HEK293 (cell line): ENCODE data around the gene LYRM1.
A peak's percentile ranks its signal among the peaks of the same experiment; 100 is the strongest.

Source experiments
- CTCF ChIA-PET: fragments of 350-600 bp; formaldehyde crosslinking; extraction: SDS; loops from one replicate; lab custom pipeline; 2021; ENCODE audit warnings: antibody characterized with exemption; lab: Yijun Ruan, JAX
- POLR2A ChIA-PET: fragments of 300-600 bp; formaldehyde crosslinking; extraction: SDS; loops from one replicate; lab custom pipeline; 2020; ENCODE audit warnings: antibody characterized with exemption, inconsistent platforms; lab: Yijun Ruan, JAX
- H3K27ac ChIP-seq: fragments of 200-500 bp; sonication (Bioruptor generic); 2 replicates; pipeline ENCODE4 v1.5.1; 2014; ENCODE audit warnings: low read depth, low read length, control low read depth, inconsistent platforms; ENCODE audit errors: extremely low read depth
- H3K36me3 ChIP-seq, 2 experiments: fragments of 200-500 bp in 1 of 2; sonication (Bioruptor generic) in 1 of 2; 1 replicate in 1 of 2; 2 replicates in 1 of 2; pipeline ENCODE4 v1.5.1; 2014 to 2017; ENCODE audit warnings: inconsistent platforms in 2 of 2, low read length in 2 of 2; ENCODE audit not compliant: control insufficient read depth in 2 of 2, insufficient read depth in 1 of 2
- H3K4me1 ChIP-seq: fragments of 200-500 bp; sonication (Bioruptor generic); 2 replicates; pipeline ENCODE4 v1.5.1; 2014; ENCODE audit warnings: mild to moderate bottlenecking, low read length, inconsistent platforms; ENCODE audit not compliant: control insufficient read depth, insufficient read depth
- H3K4me3 ChIP-seq: 2 replicates; pipeline ENCODE4 v1.5.1; 2011; ENCODE audit warnings: low read depth, mild to moderate bottlenecking, control low read depth, low read length, moderate library complexity
- H3K9me3 ChIP-seq: fragments of 200-500 bp; sonication (Bioruptor generic); 2 replicates; pipeline ENCODE4 v1.5.1; 2014; ENCODE audit warnings: low read depth, low read length, inconsistent platforms; ENCODE audit not compliant: control insufficient read depth, insufficient read depth
- OSR2 ChIP-seq: fragments of 450-650 bp; formaldehyde crosslinking; IDR thresholded peaks from 2 replicates; pipeline ENCODE4 v1.5.1; 2016; ENCODE audit warnings: missing biosample characterization, missing genetic modification characterization
- PRDM10 ChIP-seq: fragments of 450-650 bp; formaldehyde crosslinking; IDR thresholded peaks from 2 replicates; pipeline ENCODE4 v1.5.1; 2016; ENCODE audit warnings: missing biosample characterization, missing genetic modification characterization
- RBAK ChIP-seq: fragments of 450-650 bp; formaldehyde crosslinking; IDR thresholded peaks from 2 replicates; pipeline ENCODE4 v1.5.1; 2016; ENCODE audit warnings: missing biosample characterization, missing genetic modification characterization
- SCRT2 ChIP-seq: fragments of 450-650 bp; formaldehyde crosslinking; IDR thresholded peaks from 2 replicates; pipeline ENCODE4 v1.5.1; 2016; ENCODE audit warnings: missing biosample characterization, missing genetic modification characterization
- WT1 ChIP-seq: fragments of 450-650 bp; formaldehyde crosslinking; IDR thresholded peaks from 2 replicates; pipeline ENCODE4 v1.5.1; 2016; ENCODE audit warnings: missing biosample characterization, missing genetic modification characterization
- ZBTB7A ChIP-seq: fragments of 450-650 bp; formaldehyde crosslinking; IDR thresholded peaks from 2 replicates; pipeline ENCODE4 v1.5.1; 2016; ENCODE audit warnings: low read depth, missing biosample characterization, missing genetic modification characterization
- ZFP37 ChIP-seq: fragments of 450-650 bp; formaldehyde crosslinking; IDR thresholded peaks from 2 replicates; pipeline ENCODE4 v1.5.1; 2016; ENCODE audit warnings: missing biosample characterization, missing genetic modification characterization
- ZNF2 ChIP-seq: fragments of 450-650 bp; formaldehyde crosslinking; IDR thresholded peaks from 2 replicates; pipeline ENCODE4 v1.5.1; 2016; ENCODE audit warnings: missing biosample characterization, missing genetic modification characterization
- ZNF654 ChIP-seq: fragments of 450-650 bp; formaldehyde crosslinking; IDR thresholded peaks from 2 replicates; pipeline ENCODE4 v1.5.1; 2016; ENCODE audit warnings: low read depth, missing biosample characterization, missing genetic modification characterization
- TF ChIP-seq, protein P1 (sequence below): fragments of 450-650 bp; formaldehyde crosslinking; IDR thresholded peaks from 2 replicates; pipeline ENCODE4 v1.5.1; 2017; ENCODE audit warnings: missing biosample characterization, missing genetic modification characterization

Gene LYRM1

DNA sequence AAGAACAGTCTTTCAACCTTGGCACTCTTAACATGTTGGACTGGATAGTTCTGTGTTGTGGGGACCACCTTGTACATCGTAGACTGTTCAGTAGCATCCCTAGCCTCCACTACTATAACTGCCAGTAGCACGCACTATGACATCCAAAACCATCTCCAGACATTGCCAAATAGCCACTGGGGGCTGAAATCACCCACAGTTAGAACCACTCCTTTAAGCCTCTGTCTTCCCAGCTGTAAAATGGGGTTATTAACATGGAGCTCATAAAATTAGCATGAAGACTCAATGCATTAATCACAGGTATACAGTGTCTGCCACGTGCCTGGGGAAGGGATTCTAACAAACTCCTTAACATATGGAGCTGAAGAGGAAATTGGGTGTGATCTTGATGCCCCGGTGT, 49.7 kb downstream of the LYRM1 start:
- no peak overlapping the region for H3K27ac ChIP-seq
- CTCF ChIA-PET = interaction anchor here (0.8 kb wide), 1 partner anchor 101 kb away, joined by 3 read pairs; no protein-coding TSS in a partner anchor
- no peaks in the 10 kb centered on the region for H3K36me3 ChIP-seq
- TF ChIP-seq ZNF2 (tag by site-specific recombination) = no peak
- POLR2A ChIA-PET = no interaction called here
- H3K4me1 ChIP-seq = no peaks in the 10 kb centered on the region
- H3K9me3 ChIP-seq = no peaks in the 10 kb centered on the region
- H3K4me3 ChIP-seq = no peak overlapping the region

DNA sequence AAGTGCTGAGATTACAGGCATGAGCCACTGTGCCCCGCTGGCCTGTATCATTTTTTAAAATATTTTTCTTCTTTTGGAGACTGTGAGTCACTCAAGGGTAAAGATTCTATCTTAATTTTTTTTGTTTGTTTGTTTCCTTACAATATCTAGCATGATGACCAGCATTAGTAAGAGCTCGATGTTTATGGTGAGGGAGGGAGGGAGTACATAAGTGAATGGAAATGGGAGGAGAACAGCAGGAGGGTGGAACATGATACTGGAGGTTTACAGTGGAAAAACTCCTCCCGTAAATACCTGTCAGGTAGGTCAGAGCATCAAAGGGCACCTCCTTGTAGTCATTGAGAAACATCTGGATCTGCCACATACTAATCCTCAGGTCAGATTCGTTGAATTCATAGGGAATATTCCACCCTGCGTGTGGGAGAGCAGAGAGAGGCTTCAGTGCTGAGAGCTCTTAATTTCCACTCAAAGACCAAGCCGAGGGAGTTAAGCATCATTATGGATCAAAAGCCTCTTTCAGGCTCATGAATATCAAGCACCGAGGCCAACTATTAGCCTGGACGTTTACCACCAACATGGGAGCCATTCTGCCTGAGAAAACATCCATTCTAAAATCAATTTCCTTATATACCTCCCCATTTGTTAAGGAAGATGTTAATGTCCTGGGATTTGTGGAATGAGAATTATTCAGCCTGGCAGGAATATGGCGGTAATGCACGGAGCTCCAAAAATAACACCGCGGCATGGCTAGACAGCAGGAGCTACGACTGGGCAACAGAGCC, 51.8 kb downstream of the LYRM1 start:
- POLR2A ChIA-PET = no interaction called here
- Histone ChIP-seq H3K4me1 (no peaks in the 10 kb centered on the region), H3K4me3 (no peak overlapping the region), H3K27ac (no peak overlapping the region), H3K36me3 (no peaks in the 10 kb centered on the region), H3K9me3 (no peaks in the 10 kb centered on the region)
- CTCF ChIA-PET = interaction anchor here (1.0 kb wide), 1 partner anchor 103 kb away, joined by 3 read pairs; no protein-coding TSS in a partner anchor
- TF ChIP-seq RBAK (tag by site-specific recombination) = no peak
- TF ChIP-seq WT1 (tag by site-specific recombination) = peak; percentile 83

DNA sequence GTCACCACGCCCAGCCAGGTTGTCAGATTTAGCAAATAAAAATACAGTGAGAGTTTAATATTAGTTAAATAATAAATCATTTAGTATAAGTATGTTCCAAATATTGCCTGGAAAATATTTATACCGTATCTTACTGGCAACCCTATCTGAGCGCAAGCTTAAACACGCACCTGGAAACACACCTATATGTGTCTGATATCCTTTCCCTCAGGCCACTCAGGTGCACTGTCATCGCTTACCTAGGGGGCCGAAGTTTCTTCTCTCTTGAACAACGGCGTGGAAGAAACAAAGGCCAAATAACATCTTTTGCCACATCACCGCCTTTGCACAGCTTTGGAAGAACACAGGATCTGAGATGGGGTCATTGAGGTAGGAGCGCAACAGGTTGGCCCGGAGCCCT, 54.0 kb downstream of the LYRM1 start:
- TF ChIP-seq SCRT2 (peak; percentile 56; the same call in 1 of the 2 replicates), ZFP37 (tag by site-specific recombination) (no peak)
- POLR2A ChIA-PET = no interaction called here
- H3K4me3 ChIP-seq = no peak overlapping the region
- CTCF ChIA-PET = interaction anchor here (0.5 to 0.6 kb wide), 3 partner anchors 73 to 1118 kb away, joined by 3 read pairs; no protein-coding TSS in a partner anchor
- H3K27ac ChIP-seq = no peak overlapping the region
- no peaks in the 10 kb centered on the region for H3K9me3 ChIP-seq
- no peaks in the 10 kb centered on the region for H3K36me3 ChIP-seq
- H3K4me1 ChIP-seq = no peaks in the 10 kb centered on the region

- Histone ChIP-seq H3K4me3 (no peak overlapping the region), H3K27ac (no peak overlapping the region), H3K4me1 (no peaks in the 10 kb centered on the region), H3K9me3 (no peaks in the 10 kb centered on the region), H3K36me3 (no peaks in the 10 kb centered on the region)
- POLR2A ChIA-PET = no interaction called here
- TF ChIP-seq ZNF654 (peak; percentile 24; the same call in 1 of the 2 replicates), PRDM10 (tag by site-specific recombination) (0 out of 2 replicates have a peak, but pooled peaks have one; percentile 26), ZBTB7A (tag by site-specific recombination) (no peak), OSR2 (tag by site-specific recombination) (0 out of 2 replicates have a peak, but pooled peaks have one; percentile 14)
- TF ChIP-seq, protein P1, sequence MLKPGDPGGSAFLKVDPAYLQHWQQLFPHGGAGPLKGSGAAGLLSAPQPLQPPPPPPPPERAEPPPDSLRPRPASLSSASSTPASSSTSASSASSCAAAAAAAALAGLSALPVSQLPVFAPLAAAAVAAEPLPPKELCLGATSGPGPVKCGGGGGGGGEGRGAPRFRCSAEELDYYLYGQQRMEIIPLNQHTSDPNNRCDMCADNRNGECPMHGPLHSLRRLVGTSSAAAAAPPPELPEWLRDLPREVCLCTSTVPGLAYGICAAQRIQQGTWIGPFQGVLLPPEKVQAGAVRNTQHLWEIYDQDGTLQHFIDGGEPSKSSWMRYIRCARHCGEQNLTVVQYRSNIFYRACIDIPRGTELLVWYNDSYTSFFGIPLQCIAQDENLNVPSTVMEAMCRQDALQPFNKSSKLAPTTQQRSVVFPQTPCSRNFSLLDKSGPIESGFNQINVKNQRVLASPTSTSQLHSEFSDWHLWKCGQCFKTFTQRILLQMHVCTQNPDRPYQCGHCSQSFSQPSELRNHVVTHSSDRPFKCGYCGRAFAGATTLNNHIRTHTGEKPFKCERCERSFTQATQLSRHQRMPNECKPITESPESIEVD (tag by site-specific recombination) = peak; percentile 79
- CTCF ChIA-PET = no interaction called here
These were observed 55.7 kb downstream of the LYRM1 start for GRCh38 chr16:20956319-20956718.
